GM23248 (cell line): ENCODE data around the gene NAIF1.

Source experiments
- EZH2 ChIP-seq: fragments of 200-600 bp; sonication (generic); IDR thresholded peaks from 2 replicates; pipeline ENCODE4 v1.6.1; 2018; ENCODE audit warnings: antibody characterized with exemption, mild to moderate bottlenecking; ENCODE audit not compliant: insufficient read depth, poor library complexity, severe bottlenecking
- EZH2phosphoT487 ChIP-seq: fragments of 200-600 bp; sonication (generic); IDR thresholded peaks from 2 replicates; pipeline ENCODE4 v1.6.1; 2018; ENCODE audit warnings: antibody characterized with exemption, moderate library complexity, mild to moderate bottlenecking, low read depth; ENCODE audit not compliant: insufficient read depth

GRCh38 chr9:128089299-128089698, 22.2 kb upstream of the NAIF1 start:
- TF ChIP-seq EZH2 (no peak), EZH2phosphoT487 (no peak)
